GM18519 (cell line): ENCODE data around the gene FAM83E.

Source experiments
- ATAC-seq: cut with Tn5 transposase; IDR thresholded peaks from one replicate; pipeline ENCODE4 v1.9.1; 2021; ENCODE audit warnings: mild to moderate bottlenecking, moderate library complexity; ENCODE audit not compliant: unreplicated experiment, low FRiP score

Gene FAM83E

DNA sequence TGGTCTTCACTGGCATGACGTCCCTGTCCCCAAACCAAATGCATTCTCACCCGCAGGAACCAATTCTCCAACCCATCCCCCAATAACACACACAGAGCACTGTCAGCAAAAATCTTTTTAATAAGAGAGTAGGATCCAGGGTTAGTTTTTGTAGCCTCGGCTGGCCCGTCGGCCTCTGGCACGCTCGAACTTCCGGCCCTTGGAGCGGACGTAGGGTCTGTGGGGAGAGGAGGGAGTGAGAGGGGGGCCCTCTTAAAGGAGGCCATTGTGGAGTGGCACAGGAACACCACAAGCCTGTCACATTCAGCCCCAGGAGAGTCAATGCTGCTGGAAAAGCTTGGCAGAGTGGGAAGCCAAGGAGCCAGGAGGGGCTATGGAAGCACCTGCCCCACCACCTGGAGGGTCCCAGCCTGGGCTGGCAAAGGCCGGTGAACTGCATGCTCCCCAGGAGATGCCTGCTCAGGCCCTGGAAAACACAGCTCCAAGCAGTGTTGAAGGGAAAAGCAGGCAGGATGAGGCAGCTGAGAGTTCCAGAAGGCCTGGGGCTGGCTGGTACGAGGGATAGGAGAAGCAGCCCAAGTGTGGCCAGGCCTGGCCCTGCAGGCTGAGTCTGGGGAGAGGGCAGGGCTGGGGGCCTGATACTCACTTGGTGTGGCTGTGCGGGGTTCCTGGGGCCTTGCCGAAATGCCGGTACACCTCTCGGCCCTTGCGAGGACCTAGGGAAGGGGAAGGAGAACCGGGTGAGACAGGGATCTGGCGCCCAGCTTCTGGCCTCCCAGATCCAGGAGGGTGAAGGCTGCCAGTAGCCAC is 560 bp upstream of the FAM83E start:
- ATAC-seq = no peak

DNA sequence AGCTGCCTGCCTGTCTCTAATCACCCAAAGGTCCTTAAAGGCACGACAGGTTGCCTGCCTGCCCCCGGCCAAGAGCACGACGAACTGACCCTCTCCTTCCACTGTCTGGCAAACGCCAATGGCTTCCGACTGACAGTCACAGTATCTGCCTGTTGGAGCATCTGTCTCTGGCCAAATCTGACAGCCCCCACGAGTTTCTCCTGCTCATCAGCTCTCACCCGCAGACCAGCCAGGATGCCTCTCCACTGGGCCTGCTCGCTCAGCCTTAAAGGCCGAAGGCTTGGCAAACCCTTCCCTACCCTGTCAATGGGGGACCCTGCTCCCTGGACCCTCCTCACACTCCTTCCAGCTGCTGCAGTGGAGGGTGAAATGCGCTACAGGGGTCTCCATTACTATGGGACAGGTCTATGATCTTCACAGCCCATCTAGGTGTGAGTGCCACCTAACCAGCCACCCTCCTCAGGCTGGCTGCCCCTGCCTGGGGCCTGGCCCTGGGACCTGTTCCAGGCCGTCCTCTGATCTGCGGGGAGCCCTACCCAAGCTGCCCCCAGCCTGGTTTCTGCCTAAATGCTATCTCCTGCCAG is 932 bp downstream of the FAM83E start:
- ATAC-seq = no peak

- no peak for ATAC-seq
Measured at GRCh38 chr19:48613024-48613851, 1.6 kb downstream of the FAM83E start.

DNA sequence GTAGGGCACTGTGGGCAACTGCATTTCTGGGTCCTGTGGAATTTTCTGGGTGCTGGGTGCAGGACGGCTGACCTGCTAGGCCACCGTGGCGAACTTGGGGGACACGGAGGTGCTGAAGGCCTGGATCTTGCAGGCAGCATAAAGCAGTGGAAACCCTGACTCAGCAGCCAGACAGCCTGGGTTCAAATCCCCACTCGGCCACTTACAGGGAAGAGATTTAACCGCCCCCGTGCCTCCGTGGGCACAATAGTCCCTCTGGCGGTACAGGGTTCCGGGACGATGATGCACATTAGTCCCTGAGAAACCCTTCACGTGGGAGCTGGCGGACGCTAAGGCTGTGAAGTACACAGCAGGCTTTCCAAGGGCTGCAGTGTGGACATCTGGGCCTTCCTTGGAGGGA is 3.0 kb downstream of the FAM83E start:
- ATAC-seq = no peak

- ATAC-seq = no peak
Measured at GRCh38 chr19:48609571-48610108, 5.2 kb downstream of the FAM83E start.

GRCh38 chr19:48608798-48609263 is 6.0 kb downstream of the FAM83E start:
- no peak for ATAC-seq

GRCh38 chr19:48607359-48607755 is 7.5 kb downstream of the FAM83E start:
- no peak for ATAC-seq

GRCh38 chr19:48606463-48607358 is 8.2 kb downstream of the FAM83E start, which contains the start of gene SPACA4:
SPACA4 (plus strand) TSS chr19:48606742; CDS start chr19:48606979, 237 bp downstream.
- no peak for ATAC-seq

- no peak for ATAC-seq
Measured at GRCh38 chr19:48603850-48604249, 11.0 kb downstream of the FAM83E start.

DNA sequence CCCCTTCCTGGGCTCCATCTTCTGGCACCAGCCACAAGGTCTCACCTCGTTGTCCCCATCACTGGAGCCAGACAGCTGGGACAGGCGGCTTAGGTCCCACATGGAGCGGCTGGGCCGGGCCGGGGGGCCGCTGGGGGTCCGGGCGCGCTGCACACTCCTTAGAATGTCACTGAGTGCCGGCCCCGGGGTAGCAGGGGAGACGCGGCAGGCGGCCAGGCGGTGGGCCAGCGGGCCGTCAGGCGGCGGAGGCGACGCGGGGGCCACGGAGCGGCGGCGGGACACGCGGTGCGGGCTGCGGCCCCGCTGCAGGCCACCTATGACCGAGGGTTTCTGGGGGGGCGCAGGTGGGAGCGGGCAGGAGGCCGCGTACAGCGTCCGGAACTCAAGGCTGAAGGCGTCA is 11.4 kb downstream of the FAM83E start:
- no peak for ATAC-seq

DNA sequence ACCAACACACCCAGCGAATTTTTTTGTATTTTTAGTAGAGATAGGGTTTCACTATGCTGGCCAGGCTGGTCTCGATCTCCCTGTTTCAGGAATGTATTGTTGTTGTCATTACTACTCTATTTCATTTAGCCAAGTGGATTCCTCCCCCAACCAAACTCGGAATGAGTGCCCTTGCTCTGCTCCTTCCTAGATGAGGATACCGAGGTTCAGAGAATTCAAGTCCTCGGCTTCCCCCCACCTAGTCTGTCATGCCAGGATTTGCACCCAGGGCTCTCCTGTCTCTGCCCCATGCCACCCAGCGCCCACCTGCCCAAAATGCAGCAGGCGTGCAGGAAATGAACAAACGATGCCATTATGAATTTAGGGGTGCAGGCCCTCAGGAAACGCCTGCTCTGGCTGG is 11.9 kb downstream of the FAM83E start:
- no peak for ATAC-seq

DNA sequence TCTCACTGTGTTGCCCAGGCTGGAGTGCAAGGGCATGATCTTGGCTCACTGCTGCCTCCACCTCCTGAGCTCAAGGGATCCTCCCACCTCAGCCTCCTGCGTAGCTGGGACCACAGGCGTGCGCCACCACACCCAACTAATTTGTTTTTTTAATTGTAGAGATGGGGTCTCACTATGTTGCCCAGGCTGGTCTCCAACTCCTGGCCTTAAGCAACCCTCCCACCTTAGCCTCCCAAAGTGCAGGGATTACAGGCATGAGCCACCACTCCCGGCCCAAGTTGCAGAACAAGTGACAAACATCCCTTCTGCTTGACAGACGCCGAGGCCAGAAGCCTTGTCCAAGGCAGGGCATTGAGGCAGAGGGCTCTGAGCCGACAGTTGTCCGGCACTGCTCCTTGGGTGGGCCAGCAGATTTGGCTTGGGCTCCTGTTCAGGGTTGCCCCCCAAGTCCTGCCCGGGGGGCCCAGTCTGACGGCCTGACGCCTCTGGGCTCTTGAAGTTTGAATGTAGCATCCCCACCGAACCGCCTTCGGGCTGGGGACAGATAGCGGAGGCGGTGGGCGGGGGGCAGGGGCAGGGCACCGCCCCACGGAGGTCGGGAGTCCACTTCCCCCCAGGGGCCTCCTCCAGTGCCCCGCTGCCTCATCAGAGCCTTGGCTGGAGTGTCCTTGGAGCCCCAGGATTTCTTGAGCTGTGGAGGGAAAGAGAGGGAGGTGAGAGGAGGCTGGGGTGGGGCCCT is 14.0 kb downstream of the FAM83E start:
- ATAC-seq = no peak

DNA sequence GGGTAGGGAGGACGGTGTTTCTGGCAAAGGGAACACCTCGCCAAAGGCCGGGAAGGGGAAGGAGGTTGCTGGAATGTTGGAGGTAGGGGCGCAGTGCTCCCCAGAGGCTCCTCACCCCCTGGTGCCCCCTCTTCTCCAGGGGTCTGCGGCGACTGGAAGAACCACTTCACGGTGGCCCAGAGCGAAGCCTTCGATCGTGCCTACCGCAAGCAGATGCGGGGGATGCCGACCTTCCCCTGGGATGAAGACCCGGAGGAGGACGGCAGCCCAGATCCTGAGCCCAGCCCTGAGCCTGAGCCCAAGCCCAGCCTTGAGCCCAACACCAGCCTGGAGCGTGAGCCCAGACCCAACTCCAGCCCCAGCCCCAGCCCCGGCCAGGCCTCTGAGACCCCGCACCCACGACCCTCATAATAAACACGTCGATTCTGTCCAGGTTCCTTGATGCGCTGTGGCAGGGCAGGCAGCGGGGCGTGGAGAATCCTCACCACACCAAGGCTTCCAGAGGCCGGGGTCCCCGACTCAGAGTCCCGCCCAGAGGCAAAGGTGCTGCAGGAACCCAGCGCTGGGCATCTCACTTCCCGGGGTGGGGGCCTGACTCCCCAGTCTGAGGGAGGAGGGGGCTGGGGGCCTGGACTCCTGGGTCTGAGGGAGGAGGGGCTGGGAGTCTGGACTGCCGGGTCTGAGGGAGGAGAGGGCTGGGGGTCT is 15.7 kb downstream of the FAM83E start:
- ATAC-seq = no peak

- ATAC-seq = no peak
Measured at GRCh38 chr19:48596679-48597465, 18.0 kb downstream of the FAM83E start.

DNA sequence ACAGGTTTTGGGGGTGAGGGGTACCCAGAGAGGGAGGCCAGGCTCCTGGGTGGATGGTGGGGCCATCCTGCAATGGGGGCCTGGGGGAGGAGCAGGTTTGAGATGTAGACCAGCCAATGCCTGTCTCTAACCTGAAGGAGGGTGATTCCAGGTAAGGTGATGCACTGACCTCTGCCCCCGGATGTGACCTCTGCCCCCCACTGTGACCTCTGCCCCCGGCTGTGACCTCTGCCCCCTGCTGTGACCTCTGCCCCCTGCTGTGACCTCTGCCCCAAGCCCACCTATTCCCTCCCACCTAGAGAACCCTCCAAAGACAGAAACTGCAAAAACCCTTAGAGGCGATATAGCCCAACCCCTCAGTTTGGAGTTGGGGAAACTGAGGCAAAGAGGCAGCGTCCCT is 18.6 kb downstream of the FAM83E start:
- no peak for ATAC-seq

GRCh38 chr19:48595833-48596232 is 19.0 kb downstream of the FAM83E start:
- no peak for ATAC-seq

DNA sequence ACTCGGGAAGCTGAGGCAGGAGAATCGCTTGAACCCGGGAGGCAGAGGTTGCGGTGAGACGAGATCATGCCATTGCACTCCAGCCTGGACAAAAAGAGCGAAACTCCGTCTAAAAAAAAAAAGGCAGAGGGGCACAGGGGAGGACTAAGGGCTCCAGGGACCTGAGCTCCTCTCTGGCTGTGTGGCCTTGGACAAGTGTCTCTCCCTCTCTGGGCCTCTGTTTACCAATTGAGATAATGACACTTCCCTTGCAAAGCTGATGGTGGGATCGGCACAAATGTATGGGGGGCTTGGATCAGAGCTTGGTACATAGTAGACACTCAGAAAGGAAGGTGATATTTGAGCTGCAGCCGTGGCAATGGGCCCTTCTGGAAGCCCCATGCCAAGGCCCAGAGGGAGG is 19.7 kb downstream of the FAM83E start:
- no peak for ATAC-seq

GRCh38 chr19:48591021-48591420 is 23.9 kb downstream of the FAM83E start:
- no peak for ATAC-seq
